SK-N-SH (cell line): ENCODE measurements around the gene HAND1. TPM values are rescaled to one million over a fixed set of nuclear protein-coding genes. Genes with fewer than 3 reads are reported as not detected.

ENCODE experiments used
- CTCF ChIA-PET: fragments of 300-600, 350-600 bp; formaldehyde crosslinking; extraction: SDS; loops from one replicate; lab custom pipeline; 2021; lab: Yijun Ruan, JAX
- POLR2A ChIA-PET: fragments of 350-600 bp; sonication (Branson Sonifier 250); formaldehyde crosslinking; extraction: SDS; loops from one replicate; lab custom pipeline; 2020; ENCODE audit warnings: antibody characterized with exemption, inconsistent platforms; lab: Yijun Ruan, JAX
- DNase-seq: peaks from one replicate; pipeline ENCODE4 v3.0.0; 2012
- H2AFZ ChIP-seq: fragments of 200-600 bp; sonication (generic); 2 replicates; pipeline ENCODE4 v1.8.1; 2016; ENCODE audit warnings: antibody characterized with exemption, mild to moderate bottlenecking, low read depth
- H3F3A ChIP-seq: fragments of 200-600 bp; sonication (generic); replicated peaks from 2 replicates; pipeline ENCODE3; 2016; ENCODE audit warnings: antibody characterized with exemption, mild to moderate bottlenecking; ENCODE audit not compliant: insufficient read depth
- H3K27ac ChIP-seq, 2 experiments: fragments of 200-500 bp in 1 of 2; fragments of 200-600 bp in 1 of 2; sonication (Bioruptor generic) in 1 of 2; sonication (generic), shearing (Covaris generic) in 1 of 2; 2 replicates each; pipeline versions ENCODE4 v1.5.1 to v1.6.1; 2014 to 2016; ENCODE audit warnings: low read depth in 2 of 2, inconsistent platforms in 1 of 2, low read length in 1 of 2, mild to moderate bottlenecking in 1 of 2, mixed read lengths in 1 of 2
- H3K27me3 ChIP-seq: fragments of 200-600 bp; sonication (generic), shearing (Covaris generic); 2 replicates; pipeline ENCODE4 v1.6.1; 2016; ENCODE audit warnings: mixed run types; ENCODE audit not compliant: insufficient read depth
- H3K36me3 ChIP-seq, 2 experiments: fragments of 200-500 bp in 1 of 2; fragments of 200-600 bp in 1 of 2; sonication (Bioruptor generic) in 1 of 2; sonication (generic) in 1 of 2; replicated peaks in 1 of 2; 2 replicates each; pipeline versions ENCODE3 to v1.5.1; 2014 to 2016; ENCODE audit warnings: low read length in 1 of 2, mild to moderate bottlenecking in 1 of 2; ENCODE audit not compliant: insufficient read depth in 2 of 2, control insufficient read depth in 1 of 2
- H3K4me1 ChIP-seq, 2 experiments: fragments of 200-500 bp in 1 of 2; fragments of 200-600 bp in 1 of 2; sonication (Bioruptor generic) in 1 of 2; sonication (generic), shearing (Covaris generic) in 1 of 2; 2 replicates each; pipeline versions ENCODE4 v1.5.1 to v1.6.1; 2014 to 2016; ENCODE audit warnings: low read depth in 1 of 2, low read length in 1 of 2, mixed run types in 1 of 2; ENCODE audit not compliant: insufficient read depth in 2 of 2, control insufficient read depth in 1 of 2
- H3K4me2 ChIP-seq: fragments of 200-600 bp; sonication (generic), shearing (Covaris generic); 2 replicates; pipeline ENCODE4 v1.6.1; 2017; ENCODE audit warnings: mixed run types
- H3K4me3 ChIP-seq, 2 experiments: fragments of 200-500 bp in 1 of 2; fragments of 200-600 bp in 1 of 2; sonication (Bioruptor generic) in 1 of 2; sonication (generic), shearing (Covaris generic) in 1 of 2; 2 replicates each; pipeline versions ENCODE4 v1.5.1 to v1.8.1; 2014 to 2016; ENCODE audit warnings: low read depth in 2 of 2, inconsistent platforms in 1 of 2, low read length in 1 of 2, mild to moderate bottlenecking in 1 of 2, mixed read lengths in 1 of 2, moderate library complexity in 1 of 2
- H3K79me2 ChIP-seq: fragments of 200-600 bp; sonication (generic); 2 replicates; pipeline ENCODE4 v1.8.1; 2017; ENCODE audit warnings: mild to moderate bottlenecking; ENCODE audit not compliant: insufficient read depth
- H3K9ac ChIP-seq: fragments of 200-600 bp; sonication (generic); 2 replicates; pipeline ENCODE4 v1.6.1; 2017; ENCODE audit warnings: mixed run types
- H3K9me2 ChIP-seq: fragments of 200-600 bp; sonication (generic); 2 replicates; pipeline ENCODE4 v1.6.1; 2017; ENCODE audit warnings: mixed run types
- H3K9me3 ChIP-seq: fragments of 200-600 bp; sonication (generic); 2 replicates; pipeline ENCODE4 v1.6.1; 2017; ENCODE audit warnings: mixed run types, mild to moderate bottlenecking, moderate library complexity
- H4K20me1 ChIP-seq: fragments of 200-600 bp; sonication (generic); 2 replicates; pipeline ENCODE4 v1.6.1; 2017; ENCODE audit warnings: mild to moderate bottlenecking, mixed run types; ENCODE audit not compliant: insufficient read depth
- CHD2 ChIP-seq: fragments of 150-350 bp; IDR thresholded peaks from 2 replicates; pipeline ENCODE4 v1.6.1; 2018; ENCODE audit warnings: low read length; ENCODE audit not compliant: partially characterized antibody
- EP300 ChIP-seq, 2 experiments: IDR thresholded peaks; 2 replicates each; pipeline versions ENCODE4 v1.4.0 to v1.6.1; 2012; ENCODE audit warnings: borderline replicate concordance in 1 of 2, low read depth in 1 of 2, low read length in 1 of 2
- EZH2phosphoT487 ChIP-seq: fragments of 200-600 bp; sonication (generic); IDR thresholded peaks from 2 replicates; pipeline ENCODE4 v1.6.1; 2017; ENCODE audit warnings: low read depth, mixed run types, mild to moderate bottlenecking, antibody characterized with exemption, moderate library complexity, borderline replicate concordance
- FOSL2 ChIP-seq: IDR thresholded peaks from 2 replicates; pipeline ENCODE4 v1.4.0; 2012; ENCODE audit warnings: low read depth, mild to moderate bottlenecking, moderate library complexity, borderline replicate concordance
- FOXM1 ChIP-seq: IDR thresholded peaks from 2 replicates; pipeline ENCODE4 v1.4.0; 2012; ENCODE audit warnings: low read depth, mild to moderate bottlenecking
- GABPA ChIP-seq: IDR thresholded peaks from 2 replicates; pipeline ENCODE4 v1.4.0; 2012; ENCODE audit warnings: low read depth, mild to moderate bottlenecking
- JUND ChIP-seq: IDR thresholded peaks from 2 replicates; pipeline ENCODE4 v1.4.0; 2012
- MEF2A ChIP-seq: IDR thresholded peaks from 2 replicates; pipeline ENCODE4 v1.4.0; 2012; ENCODE audit warnings: low read depth, borderline replicate concordance
- NFIC ChIP-seq: IDR thresholded peaks from 2 replicates; pipeline ENCODE4 v1.4.0; 2012; ENCODE audit warnings: borderline replicate concordance
- NRF1 ChIP-seq: IDR thresholded peaks from 2 replicates; pipeline ENCODE4 v1.6.1; 2012; ENCODE audit warnings: low read depth, mild to moderate bottlenecking, low read length
- RAD21 ChIP-seq: IDR thresholded peaks from 2 replicates; pipeline ENCODE4 v1.6.1; 2012; ENCODE audit warnings: mild to moderate bottlenecking, low read length
- RCOR1 ChIP-seq: fragments of 150-350 bp; IDR thresholded peaks from 2 replicates; pipeline ENCODE4 v1.6.1; 2017; ENCODE audit warnings: antibody characterized with exemption, low read length
- RXRA ChIP-seq: IDR thresholded peaks from 2 replicates; pipeline ENCODE4 v1.4.0; 2012; ENCODE audit warnings: low read depth, mild to moderate bottlenecking, borderline replicate concordance
- SIN3A ChIP-seq: IDR thresholded peaks from 2 replicates; pipeline ENCODE4 v1.6.1; 2012; ENCODE audit warnings: low read depth, mild to moderate bottlenecking, low read length, moderate library complexity, borderline replicate concordance
- TEAD4 ChIP-seq: IDR thresholded peaks from 2 replicates; pipeline ENCODE4 v1.4.0; 2012; ENCODE audit warnings: mild to moderate bottlenecking, borderline replicate concordance; ENCODE audit not compliant: insufficient read depth
- ZBTB33 ChIP-seq: IDR thresholded peaks from 2 replicates; pipeline ENCODE4 v1.4.0; 2012; ENCODE audit warnings: low read depth, borderline replicate concordance
- WGBS: methylation state at CpG from one replicate; pipeline ENCODE4 v1.1.6; 2017; ENCODE audit warnings: low lambda C conversion rate; 5-methylcytosine and 5-hydroxymethylcytosine counted together
- polyA plus RNA-seq, 3 experiments: library from polyadenylated mRNA; depleted of rRNA; stranded (reverse); fragments of >200 nt; gene quantifications; 2 replicates each; pipeline ENCODE4 v1.2.3, GENCODE V29; 2012
- TF ChIP-seq, protein P1 (sequence below): IDR thresholded peaks from 2 replicates; pipeline ENCODE4; 2012
- TF ChIP-seq, protein P2 (sequence below): fragments of 200-600 bp; sonication (generic); IDR thresholded peaks from 2 replicates; pipeline ENCODE4 v1.6.1; 2017; ENCODE audit warnings: antibody characterized with exemption, mild to moderate bottlenecking, moderate library complexity
- TF ChIP-seq, protein P3 (sequence below): IDR thresholded peaks from 2 replicates; pipeline ENCODE4 v1.4.0; 2012; ENCODE audit warnings: low read depth, borderline replicate concordance

HAND1 gene
- polyA plus RNA-seq, 1 of the 3 experiments (the other 2 are of a cell fraction): 1.1 TPM

GRCh38 chr5:154473581-154474283 lies 4.3 kb downstream of the HAND1 start:
- no peak for TF ChIP-seq NFIC
- TF ChIP-seq FOSL2: no peak
- no peak for TF ChIP-seq EZH2phosphoT487
- TF ChIP-seq, protein P1, sequence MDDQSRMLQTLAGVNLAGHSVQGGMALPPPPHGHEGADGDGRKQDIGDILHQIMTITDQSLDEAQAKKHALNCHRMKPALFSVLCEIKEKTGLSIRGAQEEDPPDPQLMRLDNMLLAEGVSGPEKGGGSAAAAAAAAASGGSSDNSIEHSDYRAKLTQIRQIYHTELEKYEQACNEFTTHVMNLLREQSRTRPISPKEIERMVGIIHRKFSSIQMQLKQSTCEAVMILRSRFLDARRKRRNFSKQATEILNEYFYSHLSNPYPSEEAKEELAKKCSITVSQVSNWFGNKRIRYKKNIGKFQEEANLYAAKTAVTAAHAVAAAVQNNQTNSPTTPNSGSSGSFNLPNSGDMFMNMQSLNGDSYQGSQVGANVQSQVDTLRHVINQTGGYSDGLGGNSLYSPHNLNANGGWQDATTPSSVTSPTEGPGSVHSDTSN: no peak
- TF ChIP-seq RCOR1: no peak
- TF ChIP-seq, protein P2, sequence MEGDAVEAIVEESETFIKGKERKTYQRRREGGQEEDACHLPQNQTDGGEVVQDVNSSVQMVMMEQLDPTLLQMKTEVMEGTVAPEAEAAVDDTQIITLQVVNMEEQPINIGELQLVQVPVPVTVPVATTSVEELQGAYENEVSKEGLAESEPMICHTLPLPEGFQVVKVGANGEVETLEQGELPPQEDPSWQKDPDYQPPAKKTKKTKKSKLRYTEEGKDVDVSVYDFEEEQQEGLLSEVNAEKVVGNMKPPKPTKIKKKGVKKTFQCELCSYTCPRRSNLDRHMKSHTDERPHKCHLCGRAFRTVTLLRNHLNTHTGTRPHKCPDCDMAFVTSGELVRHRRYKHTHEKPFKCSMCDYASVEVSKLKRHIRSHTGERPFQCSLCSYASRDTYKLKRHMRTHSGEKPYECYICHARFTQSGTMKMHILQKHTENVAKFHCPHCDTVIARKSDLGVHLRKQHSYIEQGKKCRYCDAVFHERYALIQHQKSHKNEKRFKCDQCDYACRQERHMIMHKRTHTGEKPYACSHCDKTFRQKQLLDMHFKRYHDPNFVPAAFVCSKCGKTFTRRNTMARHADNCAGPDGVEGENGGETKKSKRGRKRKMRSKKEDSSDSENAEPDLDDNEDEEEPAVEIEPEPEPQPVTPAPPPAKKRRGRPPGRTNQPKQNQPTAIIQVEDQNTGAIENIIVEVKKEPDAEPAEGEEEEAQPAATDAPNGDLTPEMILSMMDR: no peak
- no peak for TF ChIP-seq CHD2
- no peak for TF ChIP-seq TEAD4
- no peak for TF ChIP-seq MEF2A
- TF ChIP-seq SIN3A: no peak
- TF ChIP-seq, protein P3, sequence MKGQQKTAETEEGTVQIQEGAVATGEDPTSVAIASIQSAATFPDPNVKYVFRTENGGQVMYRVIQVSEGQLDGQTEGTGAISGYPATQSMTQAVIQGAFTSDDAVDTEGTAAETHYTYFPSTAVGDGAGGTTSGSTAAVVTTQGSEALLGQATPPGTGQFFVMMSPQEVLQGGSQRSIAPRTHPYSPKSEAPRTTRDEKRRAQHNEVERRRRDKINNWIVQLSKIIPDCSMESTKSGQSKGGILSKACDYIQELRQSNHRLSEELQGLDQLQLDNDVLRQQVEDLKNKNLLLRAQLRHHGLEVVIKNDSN: no peak
- TF ChIP-seq RXRA: no peak
- TF ChIP-seq GABPA: no peak
- no peak for TF ChIP-seq FOXM1
- no peak for TF ChIP-seq RAD21
- no peak for TF ChIP-seq ZBTB33
- TF ChIP-seq NRF1: no peak
- TF ChIP-seq EP300 (IDR thresholded peaks at IDR 0.05; ENCODE audit: borderline replicate concordance in 1 of 2, low read depth in 1 of 2, low read length in 1 of 2): no peak
- TF ChIP-seq JUND: no peak
- TF ChIP-seq, all 33 proteins: peak for 0
- Histone ChIP-seq H3K4me3 (peak overlapping the region in 1 of 2 experiments; percentile 74; a peak in 1 of 4 replicates), H3K9me3 (no peaks in the 10 kb centered on the region), H3K79me2 (no peaks in the 10 kb centered on the region), H2AFZ (no peak overlapping the region), H3K9me2 (no peaks in the 10 kb centered on the region), H3K36me3 (peaks cover 0 to 4% of the 10 kb centered on the region in 2 experiments), H3F3A (peaks cover 3% of the 10 kb centered on the region), H3K27ac (peak overlapping the region in 1 of 2 experiments; percentile 96; a peak in 2 of 4 replicates), H3K4me1 (peaks cover 0 to 43% of the 10 kb centered on the region in 2 experiments; a peak in 2 of 4 replicates), H4K20me1 (no peaks in the 10 kb centered on the region), H3K9ac (no peak overlapping the region), H3K4me2 (no peak overlapping the region), H3K27me3 (peaks cover 51% of the 10 kb centered on the region)
- ChIA-PET POLR2A (interaction anchor here (1.0 to 3.5 kb wide), 7 partner anchors 12 to 54 kb away, joined by 3 to 29 read pairs (median 5); no protein-coding TSS in a partner anchor), CTCF (interaction anchor here (0.6 to 14.6 kb wide), 9 partner anchors 12 to 158 kb away, joined by 3 to 295 read pairs (median 5); no protein-coding TSS in a partner anchor)
- DNase-seq: no peak
- WGBS: 58% methylated on average over 36 of the region's 40 CpGs
